Measurements from ENCODE around the gene ELOVL1.
"Not testable (repeated sequence)": the region's sequence is repeated elsewhere in the genome, so short reads cannot be mapped to it uniquely, and the experiment has no call there.

The ELOVL1 gene

GRCh38 chr1:43367904-43368645, at the start of gene ELOVL1:
ELOVL1 (minus strand) TSS chr1:43368011; CDS start chr1:43365609, 2,402 bp downstream.
- DNase-seq (ENCODE audit: low read depth in 2 of 2): peak; percentile 89 to 91

GRCh38 chr1:43415901-43416300, 48.1 kb upstream of the ELOVL1 start:
- DNase-seq (ENCODE audit: low read depth in 2 of 2): no peak

GRCh38 chr1:43414634-43415223, 46.9 kb upstream of the ELOVL1 start:
- peak; percentile 24 to 35 for DNase-seq (ENCODE audit: low read depth in 2 of 2)

- DNase-seq (ENCODE audit: low read depth in 2 of 2): not testable (repeated sequence)
Measured at GRCh38 chr1:43413426-43413825, 45.6 kb upstream of the ELOVL1 start.

- no peak for DNase-seq (ENCODE audit: low read depth in 2 of 2)
Measured at GRCh38 chr1:43410571-43410970, 42.8 kb upstream of the ELOVL1 start.

- DNase-seq (ENCODE audit: low read depth in 2 of 2): no peak
Measured at GRCh38 chr1:43405876-43406234, 38.0 kb upstream of the ELOVL1 start.

GRCh38 chr1:43405219-43405875, 37.5 kb upstream of the ELOVL1 start:
- DNase-seq (ENCODE audit: low read depth in 2 of 2): no peak

GRCh38 chr1:43404353-43404752, 36.5 kb upstream of the ELOVL1 start:
- DNase-seq (ENCODE audit: low read depth in 2 of 2): no peak

GRCh38 chr1:43402089-43402865, 34.5 kb upstream of the ELOVL1 start:
- DNase-seq (ENCODE audit: low read depth in 2 of 2): no peak

- DNase-seq (ENCODE audit: low read depth in 2 of 2): not testable (repeated sequence)
Measured at GRCh38 chr1:43400441-43400840, 32.6 kb upstream of the ELOVL1 start.

GRCh38 chr1:43398227-43398626, 30.4 kb upstream of the ELOVL1 start:
- no peak for DNase-seq (ENCODE audit: low read depth in 2 of 2)

- DNase-seq (ENCODE audit: low read depth in 2 of 2): no peak
Measured at GRCh38 chr1:43396059-43396458, 28.2 kb upstream of the ELOVL1 start.

- DNase-seq (ENCODE audit: low read depth in 2 of 2): no peak
Measured at GRCh38 chr1:43395523-43395922, 27.7 kb upstream of the ELOVL1 start.

- no peak for DNase-seq (ENCODE audit: low read depth in 2 of 2)
Measured at GRCh38 chr1:43392702-43393101, 24.9 kb upstream of the ELOVL1 start.

GRCh38 chr1:43389326-43390313, 21.8 kb upstream of the ELOVL1 start, which contains the start of the genes MED8 and SZT2:
MED8 (minus strand) TSS chr1:43389800; CDS start chr1:43389764, 36 bp downstream.
SZT2 (plus strand) TSS chr1:43389899; CDS start chr1:43389969, 70 bp downstream.
- peak; percentile 86 to 87 for DNase-seq (ENCODE audit: low read depth in 2 of 2)

GRCh38 chr1:43388613-43389012, 20.8 kb upstream of the ELOVL1 start:
- DNase-seq (ENCODE audit: low read depth in 2 of 2): no peak

- no peak for DNase-seq (ENCODE audit: low read depth in 2 of 2)
Measured at GRCh38 chr1:43387976-43388599, 20.3 kb upstream of the ELOVL1 start.

GRCh38 chr1:43386676-43387075, 18.9 kb upstream of the ELOVL1 start:
- no peak for DNase-seq (ENCODE audit: low read depth in 2 of 2)

- no peak for DNase-seq (ENCODE audit: low read depth in 2 of 2)
Measured at GRCh38 chr1:43383449-43383848, 15.6 kb upstream of the ELOVL1 start.
